K562 (cell line): ENCODE results near the gene ROM1. TPM values are rescaled to one million over a fixed set of nuclear protein-coding genes. Genes with fewer than 3 reads are reported as not detected.

ENCODE experiments used
- BRD4 ChIP-seq: fragments of 200-600 bp; sonication (generic); IDR thresholded peaks from 2 replicates; pipeline ENCODE4 v1.6.1; 2017; ENCODE audit warnings: inconsistent platforms
- SETDB1 ChIP-seq: IDR thresholded peaks from one replicate; pipeline ENCODE4 v1.6.1; 2012; ENCODE audit warnings: low read length, control low read depth, inconsistent platforms
- SREBF1 ChIP-seq: fragments of 150-350 bp; IDR thresholded peaks from 2 replicates; pipeline ENCODE4 v1.6.1; 2014; ENCODE audit warnings: antibody characterized with exemption, low read depth, low read length, borderline replicate concordance
- SRSF1 ChIP-seq: fragments of 200-400 bp; formaldehyde crosslinking; IDR thresholded peaks from 2 replicates; pipeline ENCODE4 v1.6.1; 2017; ENCODE audit warnings: mild to moderate bottlenecking, low read depth, low read length, moderate library complexity
- ZFP36 ChIP-seq: fragments of 150-350 bp; IDR thresholded peaks from 2 replicates; pipeline ENCODE4 v1.6.1; 2018; ENCODE audit warnings: low read length, low read depth; ENCODE audit not compliant: partially characterized antibody
- polyA plus RNA-seq, 8 experiments: library from polyadenylated mRNA; depleted of rRNA in 4 of 8; stranded (reverse) in 5 of 8; unstranded in 3 of 8; fragments of >200 nt; fragmentation: Nextera tagmentation in 2 of 8; fragmentation: Illumina TruSeq in 1 of 8; extraction: Ambion mirVana in 2 of 8; extraction: Trizol in 1 of 8; gene quantifications; 2 replicates each; pipeline versions ENCODE4 v1.2.1 to v1.2.3, GENCODE V29; 2011 to 2014; ENCODE audit warnings: inconsistent platforms in 1 of 8, missing spikeins in 1 of 8
- total RNA-seq, 7 experiments: library from RNA; depleted of rRNA in 6 of 7; stranded (reverse); fragments of >200 nt in 6 of 7; fragmentation: Illumina TruSeq in 2 of 7; extraction: Trizol in 2 of 7; gene quantifications; 2 replicates each; pipeline versions ENCODE4 v1.2.1 to v1.2.3, GENCODE V29; 2011 to 2021; ENCODE audit warnings: low replicate concordance in 1 of 7
- TF ChIP-seq, protein P1 (sequence below): sonication (generic); formaldehyde crosslinking; IDR thresholded peaks from 2 replicates; pipeline ENCODE4 v1.8.0; 2022; ENCODE audit warnings: missing genetic modification reagents, mild to moderate bottlenecking, moderate library complexity, borderline replicate concordance
- TF ChIP-seq, protein P2 (sequence below): sonication (generic); formaldehyde crosslinking; IDR thresholded peaks from 2 replicates; pipeline ENCODE4 v1.8.0; 2023; ENCODE audit warnings: missing genetic modification reagents, mild to moderate bottlenecking, borderline replicate concordance
- TF ChIP-seq, protein P3 (sequence below): fragments of 250-450 bp; sonication (Bioruptor Pico); IDR thresholded peaks from 2 replicates; pipeline ENCODE4 v1.5.0; 2020; ENCODE audit warnings: mild to moderate bottlenecking, borderline replicate concordance
- TF ChIP-seq, protein P4 (sequence below): fragments of 250-450 bp; sonication (Bioruptor Pico); IDR thresholded peaks from 2 replicates; pipeline ENCODE4 v1.8.0; 2021; ENCODE audit warnings: mild to moderate bottlenecking, moderate library complexity

ROM1 gene
- total and polyA plus RNA-seq, 9 of the 15 experiments (the other 6 are each of a cell fraction or from before 2014, with no cell fraction given): 0.75 to 4.0 (median 2.6) TPM

DNA sequence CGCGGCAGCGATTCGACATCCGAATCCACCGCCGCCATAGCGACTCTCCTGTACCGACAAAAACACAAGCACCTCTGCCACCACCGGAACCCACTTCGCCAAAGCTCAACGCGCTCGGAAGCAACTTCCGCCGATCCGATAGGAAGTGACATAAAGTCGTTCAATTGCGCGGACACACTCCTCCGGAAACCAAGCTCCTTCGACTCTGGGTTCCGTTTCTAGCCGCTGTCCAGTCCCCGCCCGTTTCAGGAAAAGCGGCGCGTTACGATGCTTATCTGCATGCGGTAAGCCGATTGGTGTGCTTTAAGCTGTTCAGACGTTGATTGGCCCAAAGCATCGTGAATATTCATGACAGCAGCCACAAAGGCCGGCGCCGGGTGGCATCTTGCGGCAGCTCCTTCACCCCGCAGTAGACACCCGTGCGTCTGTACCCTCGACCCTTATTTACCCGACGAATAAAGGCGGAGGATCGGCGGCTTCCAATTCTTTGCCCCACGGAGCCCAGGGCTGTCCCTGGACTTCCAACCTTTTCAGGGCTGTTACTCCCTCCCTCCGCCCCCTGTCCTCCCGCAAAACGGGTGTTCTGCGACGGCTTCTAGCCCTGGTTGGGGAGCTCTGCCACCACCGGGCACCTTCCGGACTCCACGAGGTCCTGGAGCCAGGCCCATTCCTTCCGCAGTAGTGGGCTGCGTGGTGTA, 21.5 kb upstream of the ROM1 start, which contains the start of gene TUT1 (continued):
- TF ChIP-seq ZFP36 (peak; percentile 42), BRD4 (no peak; the same call in 1 of the 2 replicates), SRSF1 (no peak), SETDB1 (peak; percentile 61), SREBF1 (peak; percentile 80; the same call in 1 of the 2 replicates)
- TF ChIP-seq, protein P1, sequence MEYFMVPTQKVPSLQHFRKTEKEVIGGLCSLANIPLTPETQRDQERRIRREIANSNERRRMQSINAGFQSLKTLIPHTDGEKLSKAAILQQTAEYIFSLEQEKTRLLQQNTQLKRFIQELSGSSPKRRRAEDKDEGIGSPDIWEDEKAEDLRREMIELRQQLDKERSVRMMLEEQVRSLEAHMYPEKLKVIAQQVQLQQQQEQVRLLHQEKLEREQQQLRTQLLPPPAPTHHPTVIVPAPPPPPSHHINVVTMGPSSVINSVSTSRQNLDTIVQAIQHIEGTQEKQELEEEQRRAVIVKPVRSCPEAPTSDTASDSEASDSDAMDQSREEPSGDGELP (CRISPR knock-in tag): peak; percentile 90
- TF ChIP-seq, protein P2, sequence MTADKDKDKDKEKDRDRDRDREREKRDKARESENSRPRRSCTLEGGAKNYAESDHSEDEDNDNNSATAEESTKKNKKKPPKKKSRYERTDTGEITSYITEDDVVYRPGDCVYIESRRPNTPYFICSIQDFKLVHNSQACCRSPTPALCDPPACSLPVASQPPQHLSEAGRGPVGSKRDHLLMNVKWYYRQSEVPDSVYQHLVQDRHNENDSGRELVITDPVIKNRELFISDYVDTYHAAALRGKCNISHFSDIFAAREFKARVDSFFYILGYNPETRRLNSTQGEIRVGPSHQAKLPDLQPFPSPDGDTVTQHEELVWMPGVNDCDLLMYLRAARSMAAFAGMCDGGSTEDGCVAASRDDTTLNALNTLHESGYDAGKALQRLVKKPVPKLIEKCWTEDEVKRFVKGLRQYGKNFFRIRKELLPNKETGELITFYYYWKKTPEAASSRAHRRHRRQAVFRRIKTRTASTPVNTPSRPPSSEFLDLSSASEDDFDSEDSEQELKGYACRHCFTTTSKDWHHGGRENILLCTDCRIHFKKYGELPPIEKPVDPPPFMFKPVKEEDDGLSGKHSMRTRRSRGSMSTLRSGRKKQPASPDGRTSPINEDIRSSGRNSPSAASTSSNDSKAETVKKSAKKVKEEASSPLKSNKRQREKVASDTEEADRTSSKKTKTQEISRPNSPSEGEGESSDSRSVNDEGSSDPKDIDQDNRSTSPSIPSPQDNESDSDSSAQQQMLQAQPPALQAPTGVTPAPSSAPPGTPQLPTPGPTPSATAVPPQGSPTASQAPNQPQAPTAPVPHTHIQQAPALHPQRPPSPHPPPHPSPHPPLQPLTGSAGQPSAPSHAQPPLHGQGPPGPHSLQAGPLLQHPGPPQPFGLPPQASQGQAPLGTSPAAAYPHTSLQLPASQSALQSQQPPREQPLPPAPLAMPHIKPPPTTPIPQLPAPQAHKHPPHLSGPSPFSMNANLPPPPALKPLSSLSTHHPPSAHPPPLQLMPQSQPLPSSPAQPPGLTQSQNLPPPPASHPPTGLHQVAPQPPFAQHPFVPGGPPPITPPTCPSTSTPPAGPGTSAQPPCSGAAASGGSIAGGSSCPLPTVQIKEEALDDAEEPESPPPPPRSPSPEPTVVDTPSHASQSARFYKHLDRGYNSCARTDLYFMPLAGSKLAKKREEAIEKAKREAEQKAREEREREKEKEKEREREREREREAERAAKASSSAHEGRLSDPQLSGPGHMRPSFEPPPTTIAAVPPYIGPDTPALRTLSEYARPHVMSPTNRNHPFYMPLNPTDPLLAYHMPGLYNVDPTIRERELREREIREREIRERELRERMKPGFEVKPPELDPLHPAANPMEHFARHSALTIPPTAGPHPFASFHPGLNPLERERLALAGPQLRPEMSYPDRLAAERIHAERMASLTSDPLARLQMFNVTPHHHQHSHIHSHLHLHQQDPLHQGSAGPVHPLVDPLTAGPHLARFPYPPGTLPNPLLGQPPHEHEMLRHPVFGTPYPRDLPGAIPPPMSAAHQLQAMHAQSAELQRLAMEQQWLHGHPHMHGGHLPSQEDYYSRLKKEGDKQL (CRISPR knock-in tag): no peak
- TF ChIP-seq, protein P3, sequence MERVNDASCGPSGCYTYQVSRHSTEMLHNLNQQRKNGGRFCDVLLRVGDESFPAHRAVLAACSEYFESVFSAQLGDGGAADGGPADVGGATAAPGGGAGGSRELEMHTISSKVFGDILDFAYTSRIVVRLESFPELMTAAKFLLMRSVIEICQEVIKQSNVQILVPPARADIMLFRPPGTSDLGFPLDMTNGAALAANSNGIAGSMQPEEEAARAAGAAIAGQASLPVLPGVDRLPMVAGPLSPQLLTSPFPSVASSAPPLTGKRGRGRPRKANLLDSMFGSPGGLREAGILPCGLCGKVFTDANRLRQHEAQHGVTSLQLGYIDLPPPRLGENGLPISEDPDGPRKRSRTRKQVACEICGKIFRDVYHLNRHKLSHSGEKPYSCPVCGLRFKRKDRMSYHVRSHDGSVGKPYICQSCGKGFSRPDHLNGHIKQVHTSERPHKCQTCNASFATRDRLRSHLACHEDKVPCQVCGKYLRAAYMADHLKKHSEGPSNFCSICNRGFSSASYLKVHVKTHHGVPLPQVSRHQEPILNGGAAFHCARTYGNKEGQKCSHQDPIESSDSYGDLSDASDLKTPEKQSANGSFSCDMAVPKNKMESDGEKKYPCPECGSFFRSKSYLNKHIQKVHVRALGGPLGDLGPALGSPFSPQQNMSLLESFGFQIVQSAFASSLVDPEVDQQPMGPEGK (CRISPR knock-in tag): no peak
- TF ChIP-seq, protein P4, sequence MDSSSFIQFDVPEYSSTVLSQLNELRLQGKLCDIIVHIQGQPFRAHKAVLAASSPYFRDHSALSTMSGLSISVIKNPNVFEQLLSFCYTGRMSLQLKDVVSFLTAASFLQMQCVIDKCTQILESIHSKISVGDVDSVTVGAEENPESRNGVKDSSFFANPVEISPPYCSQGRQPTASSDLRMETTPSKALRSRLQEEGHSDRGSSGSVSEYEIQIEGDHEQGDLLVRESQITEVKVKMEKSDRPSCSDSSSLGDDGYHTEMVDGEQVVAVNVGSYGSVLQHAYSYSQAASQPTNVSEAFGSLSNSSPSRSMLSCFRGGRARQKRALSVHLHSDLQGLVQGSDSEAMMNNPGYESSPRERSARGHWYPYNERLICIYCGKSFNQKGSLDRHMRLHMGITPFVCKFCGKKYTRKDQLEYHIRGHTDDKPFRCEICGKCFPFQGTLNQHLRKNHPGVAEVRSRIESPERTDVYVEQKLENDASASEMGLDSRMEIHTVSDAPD (CRISPR knock-in tag): 0 out of 2 replicates have a peak, but pooled peaks have one; percentile 16
